Measurements from ENCODE around the gene PROB1. TPM values are rescaled to one million over a fixed set of nuclear protein-coding genes. Genes with fewer than 3 reads are reported as not detected.

The PROB1 gene
- total RNA-seq, 1 experiment from 2014 or later: 3.4 TPM

GRCh38 chr5:139426203-139426885 is 31.4 kb upstream of the PROB1 start:
- H3K79me1 ChIP-seq (ENCODE audit: insufficient read depth, low read depth, low read length, poor library complexity, severe bottlenecking): no peaks in the 10 kb centered on the region
- no peak for TF ChIP-seq CTCF (conservative IDR thresholded peaks at IDR 0.05)
- no peak overlapping the region for H3T11ph ChIP-seq (ENCODE audit: low read length)
- no peak overlapping the region for H3K14ac ChIP-seq (ENCODE audit: insufficient read depth, low read length)
- H2BK20ac ChIP-seq (ENCODE audit: low read depth, low read length, poor library complexity, severe bottlenecking): no peak overlapping the region
- no peak for DNase-seq
- no peak overlapping the region for H4K5ac ChIP-seq (ENCODE audit: insufficient read length, low read depth, low read length)
- Mint-ChIP-seq H3K27me3 (ENCODE audit: low read depth) (no peaks in the 10 kb centered on the region), H3K36me3 (ENCODE audit: insufficient read depth in 1 of 3, low read depth in 3 of 3) (peaks cover 5 to 61% (median 45%) of the 10 kb centered on the region in 3 experiments), H3K9me3 (no peaks in the 10 kb centered on the region), H3K4me3 (no peak overlapping the region), H3K4me1 (peaks cover 0 to 4% of the 10 kb centered on the region in 2 experiments; a peak in 1 of 4 replicates), H3K27ac (no peak overlapping the region)
- H3K23me2 ChIP-seq (ENCODE audit: insufficient read length, low read depth, low read length, poor library complexity, severe bottlenecking): no peaks in the 10 kb centered on the region
- H2AK5ac ChIP-seq (ENCODE audit: insufficient read length, low read length): no peak overlapping the region
- no peak overlapping the region for H2BK15ac ChIP-seq (ENCODE audit: low read depth, low read length)
- no peaks in the 10 kb centered on the region for H3K79me2 ChIP-seq (ENCODE audit: insufficient read depth, low read length)
- no peak overlapping the region for H3K23ac ChIP-seq (ENCODE audit: insufficient read length, low read depth, low read length)
- no peak overlapping the region for H2BK5ac ChIP-seq (ENCODE audit: insufficient read length, low read length)
- H3K9ac ChIP-seq (ENCODE audit: extremely low read depth, insufficient read length, low read length): no peak overlapping the region
- H3K27ac ChIP-seq (ENCODE audit: insufficient read length, low read depth, low read length): no peak overlapping the region
- H3K4ac ChIP-seq (ENCODE audit: low read depth, low read length): no peak overlapping the region
- WGBS (ENCODE audit: extremely low coverage, insufficient read length, low lambda C conversion rate): no CpG with 5 or more reads among the region's 8 CpGs
- H4K20me1 ChIP-seq (ENCODE audit: control insufficient read depth, insufficient read depth, insufficient read length): no peaks in the 10 kb centered on the region
- H3K9me3 ChIP-seq (ENCODE audit: control insufficient read depth, low read depth, low read length): no peaks in the 10 kb centered on the region
- H2BK120ac ChIP-seq (ENCODE audit: low read depth, low read length, poor library complexity, severe bottlenecking): no peak overlapping the region
- no peak overlapping the region for H4K8ac ChIP-seq (replicated peaks; ENCODE audit: insufficient read length, low read depth, low read length)
- H3K56ac ChIP-seq (ENCODE audit: insufficient read length, low read depth, low read length): no peak overlapping the region
- no peak overlapping the region for H3K4me2 ChIP-seq (ENCODE audit: insufficient read depth, insufficient read length, low read length)
- no peaks in the 10 kb centered on the region for H3K27me3 ChIP-seq (ENCODE audit: insufficient read depth, low read length)
- H3K18ac ChIP-seq (ENCODE audit: insufficient read length, low read depth, low read length): no peak overlapping the region
- H2BK12ac ChIP-seq (ENCODE audit: insufficient read length, low read depth, low read length): no peak overlapping the region
- H3K4me1 ChIP-seq (ENCODE audit: insufficient read depth, low read length): no peaks in the 10 kb centered on the region
- no peak overlapping the region for H4K91ac ChIP-seq (ENCODE audit: insufficient read length, low read depth, low read length)
- H2AFZ ChIP-seq (ENCODE audit: low read length): no peak overlapping the region
